K562 (cell line): ENCODE measurements around the gene PTHLH. TPM values are rescaled to one million over a fixed set of nuclear protein-coding genes. Genes with fewer than 3 reads are reported as not detected.

Experiments used
- ELF2 ChIP-seq: fragments of 250-450 bp; sonication (Bioruptor Pico); IDR thresholded peaks from 2 replicates; pipeline ENCODE4 v1.5.0; 2021; ENCODE audit warnings: mild to moderate bottlenecking
- FOXJ2 ChIP-seq: fragments of 200-800 bp; sonication (Bioruptor generic); IDR thresholded peaks from 2 replicates; pipeline ENCODE4 v1.6.1; 2016; ENCODE audit warnings: missing genetic modification characterization, missing compliant biosample characterization
- HDAC3 ChIP-seq: fragments of 450-650 bp; IDR thresholded peaks from 2 replicates; pipeline ENCODE4 v1.6.1; 2018; ENCODE audit warnings: borderline replicate concordance, mild to moderate bottlenecking, moderate library complexity; ENCODE audit not compliant: partially characterized antibody
- JUN ChIP-seq, 2 experiments: sonication (generic) in 1 of 2; formaldehyde crosslinking in 1 of 2; IDR thresholded peaks; 2 replicates each; pipeline versions ENCODE4 v1.6.1 to v1.8.0; 2012 to 2022; ENCODE audit warnings: borderline replicate concordance in 2 of 2, mild to moderate bottlenecking in 2 of 2, improper control_type of control experiment in 1 of 2, low read depth in 1 of 2, low read length in 1 of 2, missing genetic modification reagents in 1 of 2
- JUND ChIP-seq, 2 experiments: IDR thresholded peaks; 2 replicates in 1 of 2; 3 replicates in 1 of 2; pipeline ENCODE4 v1.6.1; 2011; ENCODE audit warnings: borderline replicate concordance in 2 of 2, low read depth in 2 of 2, low read length in 2 of 2, improper control_type of control experiment in 1 of 2, missing biosample characterization in 1 of 2, missing genetic modification characterization in 1 of 2, missing genetic modification reagents in 1 of 2
- LCOR ChIP-seq: sonication (generic); formaldehyde crosslinking; IDR thresholded peaks from 2 replicates; pipeline ENCODE4 v1.8.0; 2022; ENCODE audit warnings: mild to moderate bottlenecking, missing genetic modification reagents
- MEF2D ChIP-seq: conservative IDR thresholded peaks from 2 replicates; pipeline ENCODE4 v1.6.1; 2016; ENCODE audit warnings: low read depth, missing genetic modification characterization, missing compliant biosample characterization
- NFE2 ChIP-seq: IDR thresholded peaks from 2 replicates; pipeline ENCODE4 v1.6.1; 2014; ENCODE audit warnings: antibody characterized with exemption, low read depth
- NFE2L1 ChIP-seq: fragments of 450-650 bp; IDR thresholded peaks from 2 replicates; pipeline ENCODE4 v1.6.1; 2016; ENCODE audit warnings: missing genetic modification characterization, low read depth, mild to moderate bottlenecking, missing compliant biosample characterization, moderate library complexity, borderline replicate concordance
- RCOR1 ChIP-seq, 2 experiments: IDR thresholded peaks; 2 replicates each; pipeline ENCODE4 v1.6.1; 2012; ENCODE audit warnings: low read depth in 2 of 2, low read length in 2 of 2, borderline replicate concordance in 1 of 2, improper control_type of control experiment in 1 of 2
- SMAD2 ChIP-seq: fragments of 150-350 bp; IDR thresholded peaks from 2 replicates; pipeline ENCODE4 v1.6.1; 2014; ENCODE audit warnings: low read depth, mild to moderate bottlenecking, low read length
- SMAD4 ChIP-seq: fragments of 250-450 bp; sonication (Bioruptor Pico); conservative IDR thresholded peaks from 2 replicates; pipeline ENCODE4 v1.8.0; 2021; ENCODE audit warnings: inconsistent platforms, mild to moderate bottlenecking, moderate library complexity
- SRSF9 ChIP-seq: fragments of 200-400 bp; formaldehyde crosslinking; IDR thresholded peaks from 2 replicates; pipeline ENCODE4 v1.6.1; 2017; ENCODE audit warnings: low read depth, low read length, borderline replicate concordance
- TBL1XR1 ChIP-seq, 2 experiments: IDR thresholded peaks; 2 replicates each; pipeline ENCODE4 v1.6.1; 2012; ENCODE audit warnings: improper control_type of control experiment in 2 of 2, low read length in 2 of 2, mild to moderate bottlenecking in 1 of 2
- TRIM24 ChIP-seq, 2 experiments: fragments of 450-650 bp; IDR thresholded peaks; 2 replicates each; pipeline ENCODE4 v1.6.1; 2016
- ZNF197 ChIP-seq: fragments of 200-800 bp; sonication (Bioruptor generic); IDR thresholded peaks from 2 replicates; pipeline ENCODE4 v1.6.1; 2016; ENCODE audit warnings: low read depth, missing genetic modification characterization, missing compliant biosample characterization
- ZNF311 ChIP-seq: fragments of 250-450 bp; sonication (Bioruptor Pico); IDR thresholded peaks from 2 replicates; pipeline ENCODE4 v1.4.0; 2020; ENCODE audit warnings: mild to moderate bottlenecking, moderate library complexity
- ZNF316 ChIP-seq: fragments of 450-650 bp; IDR thresholded peaks from 2 replicates; pipeline ENCODE4 v1.6.1; 2016
- ZNF407 ChIP-seq: fragments of 450-650 bp; IDR thresholded peaks from 2 replicates; pipeline ENCODE4 v1.6.1; 2016; ENCODE audit warnings: low read depth
- polyA plus RNA-seq, 8 experiments: library from polyadenylated mRNA; depleted of rRNA in 4 of 8; stranded (reverse) in 5 of 8; unstranded in 3 of 8; fragments of >200 nt; fragmentation: Nextera tagmentation in 2 of 8; fragmentation: Illumina TruSeq in 1 of 8; extraction: Ambion mirVana in 2 of 8; extraction: Trizol in 1 of 8; gene quantifications; 2 replicates each; pipeline versions ENCODE4 v1.2.1 to v1.2.3, GENCODE V29; 2011 to 2014; ENCODE audit warnings: inconsistent platforms in 1 of 8, missing spikeins in 1 of 8
- total RNA-seq, 7 experiments: library from RNA; depleted of rRNA in 6 of 7; stranded (reverse); fragments of >200 nt in 6 of 7; fragmentation: Illumina TruSeq in 2 of 7; extraction: Trizol in 2 of 7; gene quantifications; 2 replicates each; pipeline versions ENCODE4 v1.2.1 to v1.2.3, GENCODE V29; 2011 to 2021; ENCODE audit warnings: low replicate concordance in 1 of 7
- TF ChIP-seq, protein P1 (sequence below): fragments of 250-450 bp; sonication (Bioruptor Pico); IDR thresholded peaks from 2 replicates; pipeline ENCODE4 v1.5.0; 2021

Gene PTHLH
- total and polyA plus RNA-seq, 9 of the 15 experiments (the other 6 are each of a cell fraction or from before 2014, with no cell fraction given): 0.14 to 2.5 (median 0.74) TPM

- TF ChIP-seq SMAD4 (CRISPR knock-in tag): peak; percentile 91
- peak; percentile 90 for TF ChIP-seq NFE2
- peak; percentile 64; the same call in 1 of the 2 replicates for TF ChIP-seq NFE2L1
- TF ChIP-seq ZNF197 (CRISPR knock-in tag): no peak
- peak; percentile 54; the same call in 1 of the 2 replicates for TF ChIP-seq JUND (IDR thresholded peaks at IDR 0.05; ENCODE audit: borderline replicate concordance, low read depth, low read length)
- no peak; the same call in 2 of the 3 replicates for TF ChIP-seq JUND (tag; IDR thresholded peaks at IDR 0.05; ENCODE audit: borderline replicate concordance, low read depth, low read length)
- TF ChIP-seq FOXJ2 (tag): peak; percentile 96
- TF ChIP-seq TRIM24 (IDR thresholded peaks at IDR 0.05): 0 out of 4 replicates have a peak, but pooled peaks of 1 of the 2 experiments have one; percentile 13
- peak; percentile 70; the same call in 1 of the 2 replicates for TF ChIP-seq MEF2D (tag)
- TF ChIP-seq HDAC3: peak; percentile 71
- peak in 1 of 2 experiments; percentile 65; a peak in 2 of 4 replicates for TF ChIP-seq RCOR1 (IDR thresholded peaks at IDR 0.05; ENCODE audit: borderline replicate concordance in 1 of 2, low read depth in 2 of 2, low read length in 2 of 2)
- no peak for TF ChIP-seq SMAD2
- peak; percentile 93 for TF ChIP-seq ZNF316
- TF ChIP-seq JUN (IDR thresholded peaks at IDR 0.05; ENCODE audit: borderline replicate concordance, low read depth, low read length): peak; percentile 53; the same call in 1 of the 2 replicates
- TF ChIP-seq JUN (CRISPR knock-in tag; IDR thresholded peaks at IDR 0.05; ENCODE audit: borderline replicate concordance): no peak
- no peak for TF ChIP-seq SRSF9
- TF ChIP-seq LCOR (CRISPR knock-in tag): peak; percentile 89; the same call in 1 of the 2 replicates
- TF ChIP-seq, protein P1, sequence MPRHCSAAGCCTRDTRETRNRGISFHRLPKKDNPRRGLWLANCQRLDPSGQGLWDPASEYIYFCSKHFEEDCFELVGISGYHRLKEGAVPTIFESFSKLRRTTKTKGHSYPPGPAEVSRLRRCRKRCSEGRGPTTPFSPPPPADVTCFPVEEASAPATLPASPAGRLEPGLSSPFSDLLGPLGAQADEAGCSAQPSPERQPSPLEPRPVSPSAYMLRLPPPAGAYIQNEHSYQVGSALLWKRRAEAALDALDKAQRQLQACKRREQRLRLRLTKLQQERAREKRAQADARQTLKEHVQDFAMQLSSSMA (CRISPR knock-in tag): no peak
- TF ChIP-seq ZNF407: no peak
- no peak for TF ChIP-seq ELF2 (CRISPR knock-in tag)
- no peak for TF ChIP-seq ZNF311
- TF ChIP-seq TBL1XR1 (IDR thresholded peaks at IDR 0.05; ENCODE audit: low read length in 2 of 2): peak in 1 of 2 experiments; percentile 69; a peak in 1 of 4 replicates
Observed at GRCh38 chr12:27984275-27984674, 11.7 kb upstream of the PTHLH start (continued).
